Smooth muscle cell (in vitro differentiated cells): ENCODE results near the gene REEP2. TPM values are rescaled to one million over a fixed set of nuclear protein-coding genes. Genes with fewer than 3 reads are reported as not detected.

Experiments
- DNase-seq: peaks from one replicate; lab custom pipeline; 2025; ENCODE audit not compliant: unreplicated experiment; lab: John Stamatoyannopoulos, UW
- H2AFZ ChIP-seq: fragments of 200-600 bp; sonication (generic); 2 replicates; pipeline ENCODE4 v1.6.0; 2016; ENCODE audit warnings: antibody characterized with exemption, low read depth, mild to moderate bottlenecking
- H3F3A ChIP-seq: fragments of 200-600 bp; sonication (generic); 2 replicates; pipeline ENCODE4 v1.6.0; 2017; ENCODE audit warnings: antibody characterized with exemption, low read depth
- H3K27ac ChIP-seq: fragments of 200-600 bp; sonication (generic); 2 replicates; pipeline ENCODE4 v1.5.1; 2016; ENCODE audit warnings: low read depth, mild to moderate bottlenecking
- H3K27me3 ChIP-seq: fragments of 200-600 bp; sonication (generic); 2 replicates; pipeline ENCODE4 v1.6.1; 2016; ENCODE audit warnings: low read depth, mild to moderate bottlenecking
- H3K36me3 ChIP-seq: fragments of 200-600 bp; sonication (generic); 2 replicates; pipeline ENCODE4 v1.5.1; 2016; ENCODE audit warnings: low read depth
- H3K4me1 ChIP-seq: fragments of 200-600 bp; sonication (generic); 2 replicates; pipeline ENCODE4 v1.5.1; 2016; ENCODE audit warnings: low read depth
- H3K4me2 ChIP-seq: fragments of 200-600 bp; sonication (generic); 2 replicates; pipeline ENCODE4 v1.6.0; 2016; ENCODE audit warnings: mild to moderate bottlenecking
- H3K4me3 ChIP-seq: fragments of 200-600 bp; sonication (generic); 2 replicates; pipeline ENCODE4 v1.5.1; 2016; ENCODE audit warnings: mild to moderate bottlenecking
- H3K79me2 ChIP-seq: fragments of 200-600 bp; sonication (generic); 2 replicates; pipeline ENCODE4 v1.6.0; 2016; ENCODE audit warnings: low read depth, mild to moderate bottlenecking
- H3K9ac ChIP-seq: fragments of 200-600 bp; sonication (generic); 2 replicates; pipeline ENCODE4 v1.6.0; 2016; ENCODE audit warnings: low read depth
- H3K9me3 ChIP-seq: fragments of 200-600 bp; sonication (generic); replicated peaks from 2 replicates; pipeline ENCODE4 v1.5.1; 2016; ENCODE audit warnings: low read depth
- H4K20me1 ChIP-seq: fragments of 200-600 bp; sonication (generic); 2 replicates; pipeline ENCODE4 v1.6.0; 2016; ENCODE audit warnings: low read depth
- WGBS: methylation state at CpG from one replicate; pipeline ENCODE4 v1.1.7; 2016; ENCODE audit warnings: low lambda C conversion rate; 5-methylcytosine and 5-hydroxymethylcytosine counted together
- polyA plus RNA-seq: library from polyadenylated mRNA; unstranded; fragments of >200 nt; fragmentation: Nextera tagmentation; extraction: Ambion mirVana; gene quantifications from 2 replicates; pipeline ENCODE4 v1.2.1, GENCODE V29; 2016
- total RNA-seq: library from RNA; depleted of rRNA; stranded (reverse); fragments of >200 nt; gene quantifications from 2 replicates; pipeline ENCODE4 v1.2.3, GENCODE V29; 2014
- TF ChIP-seq, protein P1 (sequence below): fragments of 200-600 bp; sonication (generic); IDR thresholded peaks from 2 replicates; pipeline ENCODE4 v1.5.1; 2017; ENCODE audit warnings: borderline replicate concordance, mild to moderate bottlenecking, antibody characterized with exemption; ENCODE audit not compliant: insufficient read depth, poor library complexity, severe bottlenecking

The REEP2 gene
- total and polyA plus RNA-seq, 2 experiments from 2014 or later: 4.0 to 5.4 TPM

- Histone ChIP-seq H3K4me1 (peaks cover 6% of the 10 kb centered on the region), H3K36me3 (no peaks in the 10 kb centered on the region), H3K79me2 (no peaks in the 10 kb centered on the region), H3F3A (peaks cover 4% of the 10 kb centered on the region), H3K27ac (no peak overlapping the region), H3K9me3 (no peaks in the 10 kb centered on the region), H3K4me3 (no peak overlapping the region), H3K27me3 (no peaks in the 10 kb centered on the region), H2AFZ (no peak overlapping the region), H3K9ac (no peak overlapping the region), H4K20me1 (no peaks in the 10 kb centered on the region), H3K4me2 (no peak overlapping the region)
- TF ChIP-seq, protein P1, sequence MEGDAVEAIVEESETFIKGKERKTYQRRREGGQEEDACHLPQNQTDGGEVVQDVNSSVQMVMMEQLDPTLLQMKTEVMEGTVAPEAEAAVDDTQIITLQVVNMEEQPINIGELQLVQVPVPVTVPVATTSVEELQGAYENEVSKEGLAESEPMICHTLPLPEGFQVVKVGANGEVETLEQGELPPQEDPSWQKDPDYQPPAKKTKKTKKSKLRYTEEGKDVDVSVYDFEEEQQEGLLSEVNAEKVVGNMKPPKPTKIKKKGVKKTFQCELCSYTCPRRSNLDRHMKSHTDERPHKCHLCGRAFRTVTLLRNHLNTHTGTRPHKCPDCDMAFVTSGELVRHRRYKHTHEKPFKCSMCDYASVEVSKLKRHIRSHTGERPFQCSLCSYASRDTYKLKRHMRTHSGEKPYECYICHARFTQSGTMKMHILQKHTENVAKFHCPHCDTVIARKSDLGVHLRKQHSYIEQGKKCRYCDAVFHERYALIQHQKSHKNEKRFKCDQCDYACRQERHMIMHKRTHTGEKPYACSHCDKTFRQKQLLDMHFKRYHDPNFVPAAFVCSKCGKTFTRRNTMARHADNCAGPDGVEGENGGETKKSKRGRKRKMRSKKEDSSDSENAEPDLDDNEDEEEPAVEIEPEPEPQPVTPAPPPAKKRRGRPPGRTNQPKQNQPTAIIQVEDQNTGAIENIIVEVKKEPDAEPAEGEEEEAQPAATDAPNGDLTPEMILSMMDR: no peak
- DNase-seq: no peak
- 80% methylated on average over 4 of the region's 4 CpGs for WGBS
Observed at GRCh38 chr5:138482638-138483037, 43.8 kb downstream of the REEP2 start.

GRCh38 chr5:138488481-138488945, 49.7 kb downstream of the REEP2 start:
- Histone ChIP-seq H2AFZ (no peak overlapping the region), H3K4me2 (no peak overlapping the region), H3K4me1 (peaks cover 27% of the 10 kb centered on the region), H3K27me3 (no peaks in the 10 kb centered on the region), H3K9me3 (no peaks in the 10 kb centered on the region), H3K27ac (no peak overlapping the region), H3K79me2 (no peaks in the 10 kb centered on the region), H3F3A (peaks cover 11% of the 10 kb centered on the region), H3K9ac (no peak overlapping the region), H3K36me3 (no peaks in the 10 kb centered on the region), H3K4me3 (no peak overlapping the region), H4K20me1 (no peaks in the 10 kb centered on the region)
- WGBS: 43% methylated on average over 5 of the region's 5 CpGs
- DNase-seq: no peak
- TF ChIP-seq, protein P1: no peak

DNA sequence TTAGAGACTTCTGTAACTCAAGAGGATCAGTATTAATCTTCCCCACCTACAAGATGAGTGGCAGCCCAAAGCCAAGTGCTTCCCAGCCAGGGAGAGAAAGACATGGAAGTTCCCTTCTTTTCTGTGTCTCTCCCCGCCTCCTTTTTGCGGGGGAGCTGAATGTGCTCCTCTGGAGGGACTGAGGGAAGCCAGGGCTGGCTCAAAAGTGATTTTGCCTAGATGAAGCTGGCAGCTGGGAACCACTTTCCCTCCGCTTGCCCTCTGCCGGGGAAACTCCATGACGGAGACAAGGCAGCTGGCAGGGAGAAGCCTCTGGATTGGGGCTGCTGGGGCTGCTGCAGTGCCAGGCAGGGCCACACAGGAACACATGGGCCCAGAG, 50.8 kb downstream of the REEP2 start:
- Histone ChIP-seq H4K20me1 (no peaks in the 10 kb centered on the region), H3K4me2 (no peak overlapping the region), H3K27ac (no peak overlapping the region), H3F3A (peaks cover 11% of the 10 kb centered on the region), H3K79me2 (no peaks in the 10 kb centered on the region), H3K27me3 (no peaks in the 10 kb centered on the region), H3K36me3 (no peaks in the 10 kb centered on the region), H2AFZ (no peak overlapping the region), H3K4me3 (no peak overlapping the region), H3K9me3 (no peaks in the 10 kb centered on the region), H3K4me1 (peaks cover 27% of the 10 kb centered on the region), H3K9ac (no peak overlapping the region)
- DNase-seq: no peak
- 85% methylated on average over 5 of the region's 5 CpGs for WGBS
- TF ChIP-seq, protein P1: no peak

GRCh38 chr5:138490648-138491283, 51.9 kb downstream of the REEP2 start:
- Histone ChIP-seq H3K79me2 (no peaks in the 10 kb centered on the region), H3K9me3 (no peaks in the 10 kb centered on the region), H2AFZ (no peak overlapping the region), H3K36me3 (no peaks in the 10 kb centered on the region), H4K20me1 (no peaks in the 10 kb centered on the region), H3K27ac (no peak overlapping the region), H3F3A (peaks cover 11% of the 10 kb centered on the region), H3K9ac (peak overlapping the region; percentile 18), H3K4me2 (peak overlapping the region; percentile 99), H3K4me1 (peaks cover 27% of the 10 kb centered on the region), H3K27me3 (no peaks in the 10 kb centered on the region), H3K4me3 (no peak overlapping the region)
- WGBS: 69% methylated on average over 12 of the region's 12 CpGs
- DNase-seq: no peak
- TF ChIP-seq, protein P1: no peak
